HG03066 (cell line): ENCODE data around the gene RPS26.
"Not testable (repeated sequence)": the region's sequence is repeated elsewhere in the genome, so short reads cannot be mapped to it uniquely, and the experiment has no call there.

Experiments used
- ATAC-seq: cut with Tn5 transposase; IDR thresholded peaks from one replicate; pipeline ENCODE4 v1.9.1; 2021; ENCODE audit warnings: low read depth; ENCODE audit not compliant: unreplicated experiment

The RPS26 gene

DNA sequence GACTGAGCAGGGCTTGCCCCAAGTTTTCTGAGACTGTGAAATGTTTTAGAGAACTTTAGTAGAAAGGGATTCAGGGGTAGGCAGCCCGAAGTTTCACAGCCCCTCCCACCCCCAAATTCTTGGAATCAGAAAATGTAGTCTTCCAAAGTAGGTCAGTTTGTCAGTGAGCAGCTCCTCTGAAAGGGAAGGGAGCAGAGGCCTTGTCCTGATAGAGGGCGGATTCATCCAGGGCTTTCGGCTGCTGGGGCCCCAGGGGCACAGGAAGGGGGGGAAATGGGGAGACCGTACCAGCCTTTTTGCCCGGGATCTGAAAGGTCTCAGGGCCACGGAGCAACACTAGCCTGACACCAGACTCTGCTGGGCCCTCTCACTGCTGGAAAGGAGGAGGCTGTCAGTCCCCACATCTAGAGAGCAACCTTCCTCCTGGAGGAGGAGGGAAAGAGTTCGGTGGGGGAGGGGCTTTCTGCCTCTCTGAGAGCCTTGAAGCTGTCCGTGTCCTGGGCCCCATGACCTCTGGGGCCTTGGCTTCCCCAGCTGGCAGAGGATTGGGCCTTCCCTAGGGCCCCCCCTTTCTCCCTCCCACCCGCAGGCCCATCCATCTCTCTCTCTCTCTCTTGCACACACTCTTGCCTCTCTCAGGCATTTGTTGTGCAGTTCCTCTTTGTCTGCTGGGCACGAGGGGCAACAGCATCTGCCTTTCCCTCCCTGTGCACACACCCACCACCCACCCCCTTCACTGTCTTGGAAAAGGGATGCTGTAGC is 21.1 kb upstream of the RPS26 start, which contains the start of gene IKZF4:
Gene IKZF4 (plus strand): TSS at position 621 of the 762 bp plus-strand sequence. CDS start 451 bp downstream, outside the sequence.
- no peak for ATAC-seq

GRCh38 chr12:56021889-56022497 is 19.7 kb upstream of the RPS26 start:
- no peak for ATAC-seq

DNA sequence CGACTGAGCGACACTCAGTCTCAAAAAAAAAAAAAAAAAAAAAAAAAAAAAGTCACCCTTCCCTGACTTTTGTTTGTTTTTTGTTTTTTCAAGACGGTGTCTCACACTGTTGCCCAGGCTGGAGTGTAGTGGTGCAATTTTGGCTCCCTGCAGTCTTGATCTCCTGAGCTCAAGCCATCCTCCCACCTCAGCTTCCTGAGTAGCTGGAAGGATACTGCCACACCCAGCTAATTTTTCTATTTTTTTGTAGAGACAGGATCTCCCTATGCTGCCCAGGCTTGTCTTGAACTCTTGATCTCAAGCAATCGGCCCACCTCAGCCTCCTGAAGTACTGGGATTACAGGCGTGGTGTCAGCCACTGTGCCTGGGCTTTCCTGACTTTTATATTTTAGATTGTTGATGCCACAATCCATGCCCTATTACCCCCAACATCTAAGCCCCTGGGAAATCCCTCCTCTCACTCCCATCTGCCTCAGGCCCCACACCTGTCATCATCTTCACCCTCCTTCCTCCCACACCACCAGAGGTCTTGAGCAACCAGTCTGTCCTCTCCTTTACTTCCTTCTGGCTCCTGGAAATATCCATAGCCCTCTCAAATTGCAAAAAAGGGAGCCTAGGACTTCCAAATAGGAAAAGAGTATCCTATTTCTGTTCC is 13.1 kb upstream of the RPS26 start:
- no peak for ATAC-seq

GRCh38 chr12:56029166-56029519 is 12.6 kb upstream of the RPS26 start:
- no peak for ATAC-seq

DNA sequence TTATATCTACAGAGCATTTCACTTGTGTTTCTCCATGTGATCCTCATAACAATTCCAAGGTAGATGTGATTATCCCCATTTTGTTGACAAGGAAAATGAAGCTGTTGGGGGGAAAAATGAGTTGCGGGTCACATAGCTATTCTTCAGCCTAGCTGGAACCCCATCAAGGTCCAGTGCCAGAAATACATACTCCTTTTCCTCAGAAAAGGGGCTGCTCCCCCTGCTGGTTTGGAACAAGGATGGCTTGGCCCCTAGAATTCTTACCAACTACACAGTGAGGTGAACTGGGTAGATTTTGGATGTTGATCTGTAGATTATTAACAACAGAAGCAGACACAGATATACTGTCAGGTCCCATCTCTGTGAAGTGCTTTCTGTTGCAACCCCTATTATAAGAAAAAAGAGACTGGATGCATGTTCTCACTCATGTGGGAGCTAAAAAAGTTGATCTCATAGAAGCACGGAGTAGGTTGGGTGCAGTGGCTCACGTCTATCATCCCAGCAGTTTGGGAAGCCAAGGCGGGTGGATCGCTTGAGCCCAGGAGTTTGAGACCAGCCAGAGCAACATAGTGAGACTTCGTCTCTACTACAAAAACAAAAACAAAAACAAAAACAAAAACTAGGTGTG is 11.9 kb upstream of the RPS26 start:
- no peak for ATAC-seq

DNA sequence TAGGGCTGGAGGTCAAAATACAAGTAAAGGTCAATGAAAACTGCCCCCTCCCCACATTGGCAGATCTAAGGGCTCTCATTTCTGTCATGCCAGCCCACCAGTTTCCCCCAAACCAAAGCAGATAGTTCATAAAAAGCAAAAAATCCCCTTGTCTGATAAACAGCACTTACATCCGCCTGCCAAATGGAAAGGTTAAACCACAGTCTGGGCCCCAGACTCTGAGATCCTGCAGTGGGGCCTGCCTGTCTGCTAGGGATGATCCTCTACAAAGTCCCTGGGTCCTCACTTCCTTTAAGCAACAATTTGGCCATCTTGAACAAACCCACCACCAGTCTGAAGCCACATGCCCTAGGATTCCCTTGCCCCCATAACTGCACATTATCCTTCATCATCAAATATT is 9.7 kb upstream of the RPS26 start:
- no peak for ATAC-seq

- no peak for ATAC-seq
Observed at GRCh38 chr12:56034586-56035332, 7.0 kb upstream of the RPS26 start.

DNA sequence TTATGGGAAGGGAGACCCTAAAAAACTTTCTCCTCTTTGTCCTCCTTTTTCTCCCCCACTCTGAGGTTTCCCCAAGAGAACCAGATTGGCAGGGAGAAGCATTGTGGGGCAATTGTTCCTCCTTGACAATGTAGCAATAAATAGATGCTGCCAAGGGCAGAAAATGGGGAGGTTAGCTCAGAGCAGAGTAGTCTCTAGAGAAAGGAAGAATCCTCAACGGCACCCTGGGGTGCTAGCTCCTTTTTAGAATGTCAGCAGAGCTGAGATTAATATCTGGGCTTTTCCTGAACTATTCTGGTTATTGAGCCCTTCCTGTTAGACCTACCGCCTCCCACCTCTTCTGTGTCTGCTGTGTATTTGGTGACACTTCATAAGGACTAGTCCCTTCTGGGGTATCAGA is 4.6 kb upstream of the RPS26 start:
- ATAC-seq: no peak

DNA sequence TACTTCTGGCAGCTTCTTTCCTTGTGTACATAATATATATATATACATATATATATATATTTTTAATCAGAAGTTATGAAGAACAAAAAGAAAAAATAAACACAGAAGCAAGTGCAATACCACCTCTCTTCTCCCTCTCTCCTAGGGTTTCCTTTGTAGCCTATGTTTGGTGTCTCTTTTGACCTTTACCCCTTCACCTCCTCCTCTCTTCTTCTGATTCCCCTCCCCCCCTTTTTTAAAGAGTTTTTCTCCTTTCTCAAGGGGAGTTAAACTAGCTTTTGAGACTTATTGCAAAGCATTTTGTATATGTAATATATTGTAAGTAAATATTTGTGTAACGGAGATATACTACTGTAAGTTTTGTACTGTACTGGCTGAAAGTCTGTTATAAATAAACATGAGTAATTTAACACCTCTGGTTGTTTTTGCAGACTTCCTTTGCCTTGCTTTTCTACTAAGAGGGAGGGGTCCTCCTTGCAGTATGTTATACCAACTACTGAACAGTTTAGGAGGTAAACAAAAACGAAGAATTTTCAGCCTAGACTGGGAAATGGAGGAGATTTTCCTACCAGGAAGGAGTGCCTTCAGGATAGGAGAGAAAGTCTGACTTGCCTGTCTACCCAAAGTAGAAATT is 3.6 kb upstream of the RPS26 start:
- no peak for ATAC-seq

DNA sequence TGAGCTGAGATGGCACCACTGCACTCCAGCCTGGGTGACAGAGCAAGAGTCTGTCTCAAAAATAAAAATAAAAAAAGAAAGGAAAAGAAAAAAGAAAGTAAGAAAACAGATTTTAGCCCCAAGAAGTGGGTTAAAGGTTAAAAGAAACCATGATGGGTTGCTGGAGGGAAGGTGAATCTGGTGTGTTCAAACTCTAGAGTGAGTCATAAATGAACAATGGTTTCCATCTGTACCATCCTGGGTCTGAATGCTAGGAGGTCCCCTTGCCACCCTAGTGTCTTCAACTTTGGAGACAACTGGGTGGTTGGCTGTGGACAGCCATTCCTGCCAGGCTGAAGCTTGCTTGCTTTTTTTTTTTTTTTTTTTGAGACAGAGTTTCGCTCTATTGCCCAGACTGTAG is 1.6 kb upstream of the RPS26 start:
- no peak for ATAC-seq

DNA sequence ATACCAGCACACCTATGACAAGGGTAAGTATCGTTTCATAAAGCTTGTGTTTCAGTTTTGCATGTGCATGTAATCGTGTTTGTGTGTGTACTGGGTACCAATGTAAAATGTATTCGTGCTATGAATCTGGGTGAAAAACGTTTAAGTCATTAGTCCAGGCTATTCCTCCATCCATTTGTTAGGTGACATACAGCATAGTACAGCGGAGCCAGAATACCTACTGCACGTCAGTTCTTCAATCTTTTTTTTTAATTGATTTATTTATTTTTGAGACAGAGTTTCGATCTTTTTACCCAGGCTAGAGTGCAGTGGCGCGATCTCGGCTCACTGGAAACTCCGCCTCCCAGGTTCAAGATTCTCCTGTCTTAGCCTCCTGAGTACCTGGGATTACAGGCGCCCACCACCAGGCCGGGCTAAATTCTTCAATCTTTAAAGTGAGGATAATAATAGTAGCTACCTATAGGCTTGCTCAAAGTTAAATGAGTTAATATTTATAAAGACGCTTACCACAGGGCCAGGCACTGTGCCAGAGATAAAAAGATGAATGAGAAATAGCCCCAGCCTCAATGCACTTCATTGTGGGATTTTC is 661 bp upstream of the RPS26 start:
- peak; percentile 1 for ATAC-seq

GRCh38 chr12:56042430-56042813 is 704 bp downstream of the RPS26 start:
- ATAC-seq: not testable (repeated sequence)

GRCh38 chr12:56042843-56043242 is 1.1 kb downstream of the RPS26 start:
- no peak for ATAC-seq

DNA sequence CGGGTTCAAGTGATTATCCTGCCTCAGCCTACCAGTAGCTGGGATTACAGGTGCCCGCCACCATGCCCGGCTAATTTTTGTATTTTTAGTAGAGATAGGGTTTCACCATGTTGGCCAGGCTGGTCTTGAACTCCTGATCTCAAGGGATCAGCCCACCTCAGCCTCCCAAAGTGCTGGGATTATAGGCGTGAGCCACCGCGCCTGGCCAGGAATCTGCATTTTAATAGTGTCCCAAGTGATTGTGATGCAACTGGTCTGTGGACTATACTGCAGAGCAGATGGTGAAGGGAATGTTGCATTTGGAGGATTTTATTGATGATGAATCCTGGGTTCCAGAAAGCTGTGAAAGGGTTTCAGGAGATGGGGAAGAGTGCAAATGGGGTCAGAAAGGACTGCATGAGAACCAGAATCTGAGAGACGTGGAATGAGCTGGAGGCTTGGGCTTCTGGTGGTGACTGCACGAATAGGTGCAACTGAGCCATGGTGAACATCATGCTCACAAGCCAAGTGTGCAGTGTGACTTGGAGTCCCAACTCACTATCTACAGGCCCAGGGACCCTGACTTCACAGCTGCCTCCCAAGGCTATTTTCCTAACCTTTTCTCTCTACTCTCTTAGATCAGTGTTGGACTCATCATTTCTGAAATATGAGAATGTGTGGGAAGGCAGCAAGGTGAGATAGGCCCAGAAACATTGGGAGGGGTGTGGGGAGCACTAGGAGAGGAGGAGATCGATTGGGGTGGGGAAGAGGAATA is 4.5 kb downstream of the RPS26 start:
- no peak for ATAC-seq

GRCh38 chr12:56053407-56053893 is 11.7 kb downstream of the RPS26 start:
- no peak for ATAC-seq

- not testable (repeated sequence) for ATAC-seq
Observed at GRCh38 chr12:56059964-56060363, 18.2 kb downstream of the RPS26 start.

DNA sequence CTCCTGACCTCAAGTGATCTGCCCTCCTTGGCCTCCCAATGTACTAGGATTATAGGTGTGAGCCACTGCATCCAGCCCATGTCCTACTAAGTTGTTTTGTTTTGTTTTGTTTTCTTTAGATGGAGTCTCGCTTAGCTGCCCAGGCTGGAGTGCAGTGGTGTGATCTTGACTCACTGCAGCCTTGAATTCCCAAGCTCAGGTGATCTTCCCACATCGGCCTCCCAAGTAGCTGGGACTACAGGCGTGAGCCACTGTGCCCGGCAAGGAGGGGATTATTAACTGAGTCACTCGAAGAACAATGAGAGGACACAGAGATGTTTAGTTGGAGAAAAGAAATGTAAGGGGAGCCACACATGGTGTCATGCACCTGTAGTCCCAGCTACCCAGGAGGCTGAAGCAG is 20.3 kb downstream of the RPS26 start:
- ATAC-seq: no peak

- no peak for ATAC-seq
Observed at GRCh38 chr12:56062996-56063395, 21.3 kb downstream of the RPS26 start.

- no peak for ATAC-seq
Observed at GRCh38 chr12:56071648-56072047, 29.9 kb downstream of the RPS26 start.
